ENCODE measurements around the gene GLYR1. TPM values are rescaled to one million over a fixed set of nuclear protein-coding genes. Genes with fewer than 3 reads are reported as not detected.

GLYR1 gene
- total and polyA plus RNA-seq, 10 of the 15 experiments (the other 5 are each of a cell fraction or from before 2014, with no cell fraction given): 7.3 to 90.2 (median 57.2) TPM

DNA sequence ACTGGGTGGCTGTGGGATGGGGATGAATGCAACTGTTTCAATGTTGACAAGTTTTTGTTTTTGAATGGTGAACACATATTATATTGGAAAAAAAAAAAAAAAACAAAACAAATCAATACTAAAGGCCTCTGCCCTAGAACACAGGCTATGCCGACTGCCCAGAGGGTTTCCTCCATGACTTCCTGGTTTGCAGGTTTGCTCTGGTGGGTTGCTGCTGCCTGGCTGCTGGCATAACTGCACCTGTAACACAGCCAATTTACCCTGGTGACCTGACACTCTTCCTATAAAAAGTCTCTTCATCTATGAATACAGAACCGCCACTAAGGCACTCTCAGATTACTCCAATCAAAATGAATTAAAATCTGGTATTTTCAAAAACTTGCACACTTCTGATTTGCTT is 10.4 kb downstream of the GLYR1 start:
- TF ChIP-seq RAD21 (IDR thresholded peaks at IDR 0.05; ENCODE audit: insufficient read depth, low read depth, low read length) (no peak), MYB (IDR thresholded peaks at IDR 0.05; ENCODE audit: borderline replicate concordance, low read depth, low read length) (no peak), POLR2AphosphoS5 (IDR thresholded peaks at IDR 0.05; ENCODE audit: low read length) (0 out of 2 replicates have a peak, but pooled peaks have one; percentile 30), POLR2A (IDR thresholded peaks at IDR 0.05; ENCODE audit: low read depth, low read length) (no peak)
- TF ChIP-seq, protein P1, sequence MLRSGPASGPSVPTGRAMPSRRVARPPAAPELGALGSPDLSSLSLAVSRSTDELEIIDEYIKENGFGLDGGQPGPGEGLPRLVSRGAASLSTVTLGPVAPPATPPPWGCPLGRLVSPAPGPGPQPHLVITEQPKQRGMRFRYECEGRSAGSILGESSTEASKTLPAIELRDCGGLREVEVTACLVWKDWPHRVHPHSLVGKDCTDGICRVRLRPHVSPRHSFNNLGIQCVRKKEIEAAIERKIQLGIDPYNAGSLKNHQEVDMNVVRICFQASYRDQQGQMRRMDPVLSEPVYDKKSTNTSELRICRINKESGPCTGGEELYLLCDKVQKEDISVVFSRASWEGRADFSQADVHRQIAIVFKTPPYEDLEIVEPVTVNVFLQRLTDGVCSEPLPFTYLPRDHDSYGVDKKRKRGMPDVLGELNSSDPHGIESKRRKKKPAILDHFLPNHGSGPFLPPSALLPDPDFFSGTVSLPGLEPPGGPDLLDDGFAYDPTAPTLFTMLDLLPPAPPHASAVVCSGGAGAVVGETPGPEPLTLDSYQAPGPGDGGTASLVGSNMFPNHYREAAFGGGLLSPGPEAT (IDR thresholded peaks at IDR 0.05; ENCODE audit: low read depth): no peak
- POLR2A ChIA-PET: no interaction called here
- CTCF ChIA-PET: no interaction called here
- ATAC-seq: no peak
- in situ Hi-C loops (cut with MboI): no loop called here
- no peaks in the 10 kb centered on the region for H3K79me2 ChIP-seq (ENCODE audit: control insufficient read depth, insufficient read depth, low read length)
- H3K4me2 ChIP-seq (ENCODE audit: control insufficient read depth, insufficient read depth): no peak overlapping the region
- H3K4me1 ChIP-seq (ENCODE audit: control insufficient read depth, insufficient read depth, low read length): peaks cover 10% of the 10 kb centered on the region
- RAD21 ChIA-PET (ENCODE audit: unreplicated experiment): interaction anchor here (1.5 kb wide), 1 partner anchor 102 kb away, joined by 4 read pairs; the partner anchor contains the start of genes ANKS3 and DNAAF8
- 100% methylated on average over 2 of the region's 2 CpGs for WGBS (ENCODE audit: insufficient coverage, insufficient replicate concordance, low lambda C conversion rate, missing lambda C conversion rate)
- H4K20me1 ChIP-seq (ENCODE audit: control insufficient read depth, insufficient read depth): no peaks in the 10 kb centered on the region
- H3K9ac ChIP-seq (ENCODE audit: control insufficient read depth, insufficient read depth, low read length): no peak overlapping the region
- H3K4me3 ChIP-seq: no peak overlapping the region
- SMC1A ChIA-PET (ENCODE audit: uncharacterized antibody, unreplicated experiment): interaction anchor here (0.9 kb wide), 1 partner anchor 100 kb away, joined by 3 read pairs; no protein-coding TSS in a partner anchor
- no peaks in the 10 kb centered on the region for H3K27me3 ChIP-seq (replicated peaks in 1 of 2; ENCODE audit: control insufficient read depth in 2 of 2, insufficient read depth in 2 of 2, low read length in 1 of 2)
- H3K27ac ChIP-seq (ENCODE audit: control insufficient read depth, insufficient read depth): no peak overlapping the region
- H2AFZ ChIP-seq (ENCODE audit: control insufficient read depth, low read depth, low read length): no peak overlapping the region
- no TSS peak for BruUV-seq (replicated peaks)
- no peaks in the 10 kb centered on the region for H3K9me3 ChIP-seq (replicated peaks; ENCODE audit: control insufficient read depth, insufficient read depth, low read length)
- no peak for FAIRE-seq
- DNase-seq (ENCODE audit: low read depth, low spot score): no peak
- H3K36me3 ChIP-seq (ENCODE audit: control insufficient read depth in 2 of 2, insufficient read depth in 2 of 2, low read length in 1 of 2): peaks cover 9 to 34% of the 10 kb centered on the region in 2 experiments
- intact Hi-C loops (cut with micrococcal nuclease; ENCODE audit: unreplicated experiment): no loop called here

DNA sequence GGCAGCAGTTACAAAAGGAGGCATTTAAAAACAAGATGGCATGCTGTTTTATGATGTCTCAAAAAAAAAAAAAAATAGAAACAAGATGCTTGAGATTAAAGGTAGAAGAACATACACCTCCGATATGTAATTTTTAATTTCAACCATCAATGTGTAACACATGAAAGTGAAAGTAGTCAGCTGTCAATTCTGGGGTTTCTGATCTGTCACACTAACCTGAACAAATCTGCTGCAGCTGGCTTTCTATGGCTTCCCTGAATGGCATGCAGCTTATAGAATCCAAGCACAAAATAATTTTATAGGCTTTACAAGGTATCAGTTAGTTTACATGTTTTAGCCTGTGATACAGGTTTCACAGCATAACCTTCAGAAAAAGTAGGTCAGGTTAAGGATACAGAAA is 13.5 kb downstream of the GLYR1 start:
- Histone ChIP-seq H3K27me3 (replicated peaks in 1 of 2; ENCODE audit: control insufficient read depth in 2 of 2, insufficient read depth in 2 of 2, low read length in 1 of 2) (no peaks in the 10 kb centered on the region), H3K9ac (ENCODE audit: control insufficient read depth, insufficient read depth, low read length) (no peak overlapping the region), H3K4me3 (no peak overlapping the region), H3K27ac (ENCODE audit: control insufficient read depth, insufficient read depth) (no peak overlapping the region), H3K4me2 (ENCODE audit: control insufficient read depth, insufficient read depth) (no peak overlapping the region), H3K36me3 (ENCODE audit: control insufficient read depth in 2 of 2, insufficient read depth in 2 of 2, low read length in 1 of 2) (peaks cover 22 to 41% of the 10 kb centered on the region in 2 experiments), H4K20me1 (ENCODE audit: control insufficient read depth, insufficient read depth) (no peaks in the 10 kb centered on the region), H2AFZ (ENCODE audit: control insufficient read depth, low read depth, low read length) (no peak overlapping the region), H3K79me2 (ENCODE audit: control insufficient read depth, insufficient read depth, low read length) (no peaks in the 10 kb centered on the region), H3K4me1 (ENCODE audit: control insufficient read depth, insufficient read depth, low read length) (peaks cover 10% of the 10 kb centered on the region), H3K9me3 (replicated peaks; ENCODE audit: control insufficient read depth, insufficient read depth, low read length) (no peaks in the 10 kb centered on the region)
- no TSS peak for BruUV-seq (replicated peaks)
- DNase-seq (ENCODE audit: low read depth, low spot score) (no peak), ATAC-seq (peak; percentile 61), FAIRE-seq (no peak)
- ChIA-PET SMC1A (ENCODE audit: uncharacterized antibody, unreplicated experiment) (no interaction called here), POLR2A (interaction anchor here (0.8 kb wide), 1 partner anchor 9 kb away, joined by 5 read pairs; no protein-coding TSS in a partner anchor), RAD21 (ENCODE audit: unreplicated experiment) (interaction anchor here (0.8 kb wide), 1 partner anchor 99 kb away, joined by 4 read pairs; the partner anchor contains the start of genes ANKS3 and DNAAF8), CTCF (interaction anchor here (0.7 to 1.4 kb wide), 2 partner anchors 10 to 14 kb away, joined by 3 to 4 read pairs; no protein-coding TSS in a partner anchor)
- intact Hi-C loops (cut with micrococcal nuclease; ENCODE audit: unreplicated experiment): no loop called here
- in situ Hi-C loops (cut with MboI): no loop called here
- WGBS (ENCODE audit: insufficient coverage, insufficient replicate concordance, low lambda C conversion rate, missing lambda C conversion rate): 100% methylated on average over 1 of the region's 1 CpG
- TF ChIP-seq RUNX3 (IDR thresholded peaks at IDR 0.05; ENCODE audit: low read length) (0 out of 2 replicates have a peak, but pooled peaks have one; percentile 20), KAT2A (conservative IDR thresholded peaks at IDR 0.05; ENCODE audit: control insufficient read depth, low read depth, low read length) (no peak), ZSCAN29 (IDR thresholded peaks at IDR 0.05) (no peak), TCF12 (IDR thresholded peaks at IDR 0.05; ENCODE audit: low read depth, low read length) (no peak), BMI1 (IDR thresholded peaks at IDR 0.05; ENCODE audit: borderline replicate concordance) (no peak), POLR2AphosphoS5 (IDR thresholded peaks at IDR 0.05; ENCODE audit: low read length) (no peak)
- TF ChIP-seq, protein P2, sequence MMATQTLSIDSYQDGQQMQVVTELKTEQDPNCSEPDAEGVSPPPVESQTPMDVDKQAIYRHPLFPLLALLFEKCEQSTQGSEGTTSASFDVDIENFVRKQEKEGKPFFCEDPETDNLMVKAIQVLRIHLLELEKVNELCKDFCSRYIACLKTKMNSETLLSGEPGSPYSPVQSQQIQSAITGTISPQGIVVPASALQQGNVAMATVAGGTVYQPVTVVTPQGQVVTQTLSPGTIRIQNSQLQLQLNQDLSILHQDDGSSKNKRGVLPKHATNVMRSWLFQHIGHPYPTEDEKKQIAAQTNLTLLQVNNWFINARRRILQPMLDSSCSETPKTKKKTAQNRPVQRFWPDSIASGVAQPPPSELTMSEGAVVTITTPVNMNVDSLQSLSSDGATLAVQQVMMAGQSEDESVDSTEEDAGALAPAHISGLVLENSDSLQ (IDR thresholded peaks at IDR 0.05): peak; percentile 62; the same call in 1 of the 2 replicates
